HepG2 (cell line): Measurements from ENCODE around the gene MAP2K3. TPM values are rescaled to one million over a fixed set of nuclear protein-coding genes. Genes with fewer than 3 reads are reported as not detected.

Experiments
- GLMP ChIP-seq: sonication (generic); formaldehyde crosslinking; IDR thresholded peaks from 2 replicates; pipeline ENCODE4 v1.9.0; 2021; ENCODE audit warnings: missing genetic modification reagents, mild to moderate bottlenecking, borderline replicate concordance
- KDM2A ChIP-seq: sonication (generic); formaldehyde crosslinking; IDR thresholded peaks from 2 replicates; pipeline ENCODE4 v1.4.0; 2020; ENCODE audit warnings: low read depth, missing genetic modification reagents, borderline replicate concordance
- KIAA2018 ChIP-seq: sonication (generic); formaldehyde crosslinking; IDR thresholded peaks from 2 replicates; pipeline ENCODE4 v1.5.0; 2020; ENCODE audit warnings: mild to moderate bottlenecking, missing genetic modification reagents, borderline replicate concordance
- TCF7 ChIP-seq: sonication (generic); IDR thresholded peaks from 2 replicates; pipeline ENCODE4 v1.6.1; 2016; ENCODE audit warnings: antibody characterized with exemption, low read depth
- ZNF281 ChIP-seq: sonication (generic); formaldehyde crosslinking; IDR thresholded peaks from 2 replicates; pipeline ENCODE4 v1.4.0; 2020; ENCODE audit warnings: missing genetic modification reagents, borderline replicate concordance
- polyA plus RNA-seq, 8 experiments: library from polyadenylated mRNA; depleted of rRNA in 3 of 8; stranded (reverse) in 7 of 8; unstranded in 1 of 8; fragments of >200 nt; fragmentation: Illumina TruSeq in 4 of 8; extraction: Trizol in 4 of 8; gene quantifications; 2 replicates each; pipeline versions ENCODE4 v1.2.1 to v1.2.3, GENCODE V29; 2011 to 2016; ENCODE audit warnings: low read depth in 4 of 8, missing spikeins in 1 of 8, mixed read lengths in 1 of 8; ENCODE audit not compliant: insufficient read depth in 1 of 8
- total RNA-seq, 5 experiments: library from RNA; depleted of rRNA; stranded (reverse); fragments of >200 nt; fragmentation: Illumina TruSeq; extraction: Trizol; gene quantifications; 2 replicates each; pipeline ENCODE4 v1.2.3, GENCODE V29; 2016; ENCODE audit warnings: low read depth in 1 of 5
- TF ChIP-seq, protein P1 (sequence below): sonication (generic); formaldehyde crosslinking; IDR thresholded peaks from 2 replicates; pipeline ENCODE4 v1.4.0; 2020; ENCODE audit warnings: missing genetic modification reagents
- TF ChIP-seq, protein P2 (sequence below): sonication (generic); formaldehyde crosslinking; IDR thresholded peaks from 2 replicates; pipeline ENCODE4 v1.5.1; 2020; ENCODE audit warnings: mild to moderate bottlenecking, missing genetic modification reagents

Gene MAP2K3
- total and polyA plus RNA-seq, 2 of the 13 experiments (the other 11 are each of a cell fraction or from before 2014, with no cell fraction given), result 20.5 to 27.4 TPM

DNA sequence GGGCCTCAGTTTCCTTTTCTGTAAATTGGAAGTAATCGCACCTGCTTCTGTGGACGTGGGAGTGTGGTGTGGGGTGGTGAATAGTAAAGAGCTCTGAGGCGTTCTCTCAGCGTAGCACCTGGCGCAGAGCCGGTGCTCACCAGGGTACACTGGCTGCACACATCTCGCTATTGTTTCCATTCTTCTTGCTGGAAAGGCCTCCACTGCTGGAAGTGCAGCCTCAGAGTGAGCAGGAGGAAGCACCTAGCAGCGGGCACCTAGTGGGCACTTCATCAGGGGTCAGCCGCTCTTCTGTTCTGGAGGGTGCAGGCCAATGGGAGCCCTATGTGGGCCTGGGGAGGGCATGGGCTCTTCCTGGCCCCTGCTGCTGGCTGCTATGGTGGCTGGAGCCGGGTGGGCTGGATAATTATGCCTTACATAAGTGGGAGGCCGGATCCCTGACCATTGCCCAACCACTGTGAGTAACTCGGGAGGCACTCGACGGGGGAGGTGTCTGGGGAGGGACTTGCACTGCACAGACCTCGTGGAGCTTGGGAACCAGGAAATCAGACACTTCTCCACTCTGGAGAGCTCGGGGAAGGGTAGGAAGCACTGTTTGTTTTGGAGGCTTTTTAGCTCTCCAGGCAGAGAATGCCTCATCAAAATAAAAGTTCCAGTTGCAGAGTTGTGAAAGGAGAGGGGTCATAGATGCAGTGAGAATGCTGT lies 1.7 kb downstream of the MAP2K3 start (continued):
- TF ChIP-seq TCF7 (no peak), KDM2A (peak; percentile 38; the same call in 1 of the 2 replicates), GLMP (CRISPR knock-in tag) (no peak), ZNF281 (CRISPR knock-in tag) (peak; percentile 82; the same call in 1 of the 2 replicates), KIAA2018 (no peak)
- TF ChIP-seq, protein P1, sequence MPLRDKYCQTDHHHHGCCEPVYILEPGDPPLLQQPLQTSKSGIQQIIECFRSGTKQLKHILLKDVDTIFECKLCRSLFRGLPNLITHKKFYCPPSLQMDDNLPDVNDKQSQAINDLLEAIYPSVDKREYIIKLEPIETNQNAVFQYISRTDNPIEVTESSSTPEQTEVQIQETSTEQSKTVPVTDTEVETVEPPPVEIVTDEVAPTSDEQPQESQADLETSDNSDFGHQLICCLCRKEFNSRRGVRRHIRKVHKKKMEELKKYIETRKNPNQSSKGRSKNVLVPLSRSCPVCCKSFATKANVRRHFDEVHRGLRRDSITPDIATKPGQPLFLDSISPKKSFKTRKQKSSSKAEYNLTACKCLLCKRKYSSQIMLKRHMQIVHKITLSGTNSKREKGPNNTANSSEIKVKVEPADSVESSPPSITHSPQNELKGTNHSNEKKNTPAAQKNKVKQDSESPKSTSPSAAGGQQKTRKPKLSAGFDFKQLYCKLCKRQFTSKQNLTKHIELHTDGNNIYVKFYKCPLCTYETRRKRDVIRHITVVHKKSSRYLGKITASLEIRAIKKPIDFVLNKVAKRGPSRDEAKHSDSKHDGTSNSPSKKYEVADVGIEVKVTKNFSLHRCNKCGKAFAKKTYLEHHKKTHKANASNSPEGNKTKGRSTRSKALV, result peak; percentile 61; the same call in 1 of the 2 replicates
- TF ChIP-seq, protein P2, sequence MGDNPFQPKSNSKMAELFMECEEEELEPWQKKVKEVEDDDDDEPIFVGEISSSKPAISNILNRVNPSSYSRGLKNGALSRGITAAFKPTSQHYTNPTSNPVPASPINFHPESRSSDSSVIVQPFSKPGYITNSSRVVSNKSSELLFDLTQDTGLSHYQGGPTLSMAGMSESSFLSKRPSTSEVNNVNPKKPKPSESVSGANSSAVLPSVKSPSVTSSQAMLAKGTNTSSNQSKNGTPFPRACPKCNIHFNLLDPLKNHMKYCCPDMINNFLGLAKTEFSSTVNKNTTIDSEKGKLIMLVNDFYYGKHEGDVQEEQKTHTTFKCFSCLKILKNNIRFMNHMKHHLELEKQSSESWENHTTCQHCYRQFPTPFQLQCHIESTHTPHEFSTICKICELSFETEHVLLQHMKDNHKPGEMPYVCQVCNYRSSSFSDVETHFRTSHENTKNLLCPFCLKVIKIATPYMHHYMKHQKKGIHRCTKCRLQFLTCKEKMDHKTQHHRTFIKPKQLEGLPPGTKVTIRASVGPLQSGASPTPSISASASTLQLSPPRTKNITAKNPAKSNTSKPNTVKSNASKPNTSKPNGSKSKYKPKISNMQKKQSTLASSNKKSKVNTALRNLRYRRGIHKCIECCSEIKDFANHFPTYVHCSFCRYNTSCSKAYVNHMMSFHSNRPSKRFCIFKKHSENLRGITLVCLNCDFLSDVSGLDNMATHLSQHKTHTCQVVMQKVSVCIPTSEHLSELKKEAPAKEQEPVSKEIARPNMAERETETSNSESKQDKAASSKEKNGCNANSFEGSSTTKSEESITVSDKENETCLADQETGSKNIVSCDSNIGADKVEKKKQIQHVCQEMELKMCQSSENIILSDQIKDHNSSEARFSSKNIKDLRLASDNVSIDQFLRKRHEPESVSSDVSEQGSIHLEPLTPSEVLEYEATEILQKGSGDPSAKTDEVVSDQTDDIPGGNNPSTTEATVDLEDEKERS (CRISPR knock-in tag), result peak; percentile 74; the same call in 1 of the 2 replicates
